ENCODE measurements around the gene ALOX15B.

DNA sequence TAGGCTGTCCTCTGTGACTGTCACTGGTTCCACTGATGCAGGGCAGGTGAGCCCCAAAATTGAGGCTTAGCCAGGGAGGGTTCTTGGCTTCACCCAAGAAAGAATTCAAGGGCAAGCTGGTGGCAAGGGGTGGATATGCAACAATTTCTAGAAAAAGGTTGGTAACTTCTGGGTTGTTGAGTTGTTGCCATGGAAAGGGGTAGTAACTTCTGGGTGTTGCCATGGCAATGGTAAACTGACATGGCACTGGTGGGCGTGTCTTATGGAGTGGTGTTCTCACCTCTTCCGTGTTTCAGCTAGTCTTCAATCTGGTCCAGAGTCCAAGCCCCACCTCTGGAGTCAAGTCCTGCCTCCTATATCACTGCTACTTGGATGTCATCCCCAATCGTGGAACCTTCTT lies 45.9 kb upstream of the ALOX15B start:
- TF ChIP-seq CTCF (conservative IDR thresholded peaks at IDR 0.05 in 1 of 2, IDR thresholded peaks at IDR 0.05 in 1 of 2; ENCODE audit: low read depth in 1 of 2, low read length in 2 of 2), result no peak
- TF ChIP-seq EZH2 (IDR thresholded peaks at IDR 0.05; ENCODE audit: low read length, missing control alignments), result no peak
